ENCODE data around the gene CACNG3. TPM values are rescaled to one million over a fixed set of nuclear protein-coding genes. Genes with fewer than 3 reads are reported as not detected.
"Not testable (repeated sequence)": the region's sequence is repeated elsewhere in the genome, so short reads cannot be mapped to it uniquely, and the experiment has no call there.

CACNG3 gene
- total RNA-seq, 1 donor from 2014 or later: not detected

DNA sequence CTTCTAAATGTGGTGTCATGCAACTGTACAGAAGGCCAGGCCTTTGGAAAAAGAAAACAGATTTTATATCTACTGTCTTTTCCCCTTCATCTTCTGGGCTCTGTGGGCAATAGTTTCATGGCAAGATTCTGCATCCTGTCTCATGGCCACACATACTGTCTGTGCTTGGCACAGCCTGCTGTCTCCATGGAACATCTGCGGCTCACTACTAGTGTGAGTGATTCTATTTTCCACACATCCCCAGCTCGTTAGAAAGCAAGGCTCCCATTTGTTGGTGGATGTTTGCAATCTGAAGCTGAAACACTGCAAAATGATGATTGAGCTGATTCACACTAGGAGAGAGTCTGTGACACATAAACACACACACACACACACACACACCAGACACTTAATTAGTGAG lies 32.4 kb downstream of the CACNG3 start:
- DNase-seq (ENCODE audit: low read depth): no peak
- H3K4me3 ChIP-seq (ENCODE audit: low read depth, low read length): no peak overlapping the region
- TF ChIP-seq, protein P1, sequence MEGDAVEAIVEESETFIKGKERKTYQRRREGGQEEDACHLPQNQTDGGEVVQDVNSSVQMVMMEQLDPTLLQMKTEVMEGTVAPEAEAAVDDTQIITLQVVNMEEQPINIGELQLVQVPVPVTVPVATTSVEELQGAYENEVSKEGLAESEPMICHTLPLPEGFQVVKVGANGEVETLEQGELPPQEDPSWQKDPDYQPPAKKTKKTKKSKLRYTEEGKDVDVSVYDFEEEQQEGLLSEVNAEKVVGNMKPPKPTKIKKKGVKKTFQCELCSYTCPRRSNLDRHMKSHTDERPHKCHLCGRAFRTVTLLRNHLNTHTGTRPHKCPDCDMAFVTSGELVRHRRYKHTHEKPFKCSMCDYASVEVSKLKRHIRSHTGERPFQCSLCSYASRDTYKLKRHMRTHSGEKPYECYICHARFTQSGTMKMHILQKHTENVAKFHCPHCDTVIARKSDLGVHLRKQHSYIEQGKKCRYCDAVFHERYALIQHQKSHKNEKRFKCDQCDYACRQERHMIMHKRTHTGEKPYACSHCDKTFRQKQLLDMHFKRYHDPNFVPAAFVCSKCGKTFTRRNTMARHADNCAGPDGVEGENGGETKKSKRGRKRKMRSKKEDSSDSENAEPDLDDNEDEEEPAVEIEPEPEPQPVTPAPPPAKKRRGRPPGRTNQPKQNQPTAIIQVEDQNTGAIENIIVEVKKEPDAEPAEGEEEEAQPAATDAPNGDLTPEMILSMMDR (conservative IDR thresholded peaks at IDR 0.05; ENCODE audit: low read depth, low read length): no peak

DNA sequence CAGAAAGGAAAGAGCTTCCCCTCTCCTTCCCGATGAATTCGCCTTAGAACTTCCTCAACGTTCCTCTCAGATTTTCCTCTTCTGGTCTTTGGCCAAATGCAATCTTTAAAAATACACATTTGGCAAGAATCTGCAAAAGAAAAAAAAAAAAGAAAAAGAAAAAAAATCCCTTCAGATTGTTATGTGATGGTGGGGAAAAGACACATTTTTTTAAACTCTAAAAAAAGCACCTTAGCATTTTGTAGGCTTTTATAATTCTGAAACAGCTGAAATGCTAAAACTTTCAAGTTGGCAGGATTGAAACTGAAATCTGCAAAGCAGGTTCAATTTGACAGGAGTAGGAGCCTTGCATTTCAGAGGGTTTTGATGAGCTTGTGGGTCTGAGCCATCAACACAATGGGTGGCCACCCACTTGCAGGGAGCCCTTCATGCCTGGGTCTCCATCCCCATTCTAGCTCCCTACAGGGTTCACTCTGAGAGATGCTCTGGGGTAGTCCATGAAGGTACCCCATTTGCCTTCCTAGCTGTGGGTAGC lies 33.1 kb downstream of the CACNG3 start:
- TF ChIP-seq, protein P1 (conservative IDR thresholded peaks at IDR 0.05; ENCODE audit: low read depth, low read length): no peak
- no peak overlapping the region for H3K4me3 ChIP-seq (ENCODE audit: low read depth, low read length)
- no peak for DNase-seq (ENCODE audit: low read depth)

DNA sequence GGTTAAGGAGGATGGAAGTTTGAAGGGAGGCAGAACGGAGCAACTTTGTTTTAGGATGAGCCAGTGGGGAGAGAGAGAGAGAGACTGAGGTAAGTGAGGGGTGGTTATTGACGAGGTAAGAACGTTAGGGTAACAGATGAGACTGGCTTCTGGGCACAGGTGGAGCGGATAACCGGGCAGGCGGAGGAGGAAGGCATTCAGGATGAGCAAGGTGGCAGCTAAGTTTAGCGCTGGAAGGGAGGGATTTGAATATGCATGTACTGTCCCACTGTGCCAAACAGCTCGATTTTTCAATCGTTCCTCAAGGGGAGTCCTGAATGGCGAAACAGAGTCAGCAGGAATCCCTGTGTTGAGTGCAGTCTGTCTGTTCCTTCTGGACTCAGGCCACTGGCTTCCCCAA lies 35.8 kb downstream of the CACNG3 start:
- DNase-seq (ENCODE audit: low read depth): no peak
- TF ChIP-seq, protein P1 (conservative IDR thresholded peaks at IDR 0.05; ENCODE audit: low read depth, low read length): no peak
- H3K4me3 ChIP-seq (ENCODE audit: low read depth, low read length): no peak overlapping the region

DNA sequence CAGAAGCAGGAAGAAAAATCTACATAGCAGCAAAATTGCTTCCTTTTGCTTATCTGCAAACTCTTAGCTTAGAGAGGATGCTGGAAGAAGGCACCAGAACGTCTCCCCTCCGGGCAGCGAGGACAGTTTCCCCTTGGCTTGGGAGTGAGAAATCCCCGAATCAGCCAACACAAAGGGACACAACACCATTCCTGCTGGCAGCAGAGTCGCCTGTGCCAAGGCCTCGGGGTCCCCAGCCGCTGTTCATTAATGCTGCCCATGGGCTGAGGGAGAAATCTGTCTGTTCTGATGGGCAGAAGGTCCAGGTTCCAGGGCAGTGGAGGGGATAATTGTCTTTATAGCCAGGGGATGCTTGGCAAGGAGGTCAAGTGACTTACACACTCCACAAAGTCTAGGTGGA lies 38.0 kb downstream of the CACNG3 start:
- TF ChIP-seq, protein P1 (conservative IDR thresholded peaks at IDR 0.05; ENCODE audit: low read depth, low read length): no peak
- no peak for DNase-seq (ENCODE audit: low read depth)
- H3K4me3 ChIP-seq (ENCODE audit: low read depth, low read length): no peak overlapping the region

DNA sequence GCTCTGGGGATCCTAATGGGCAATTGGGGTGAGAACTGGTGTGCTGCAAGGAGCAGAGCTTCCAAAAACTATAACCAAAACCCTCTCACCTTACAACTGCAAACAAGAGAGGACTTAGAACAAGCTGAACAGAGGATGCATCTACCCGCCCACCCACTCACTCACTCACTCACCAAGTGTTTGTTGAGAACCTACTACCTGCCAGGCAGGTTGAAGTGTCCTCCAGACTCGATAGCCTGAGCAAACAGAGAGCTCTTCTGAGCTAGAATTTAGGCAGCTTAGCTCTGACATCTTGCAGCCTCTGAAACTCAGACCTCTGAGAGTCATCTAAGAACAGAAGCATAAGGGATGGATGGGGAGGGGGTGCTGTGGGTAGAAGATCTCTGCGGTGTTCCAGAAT lies 41.2 kb downstream of the CACNG3 start:
- TF ChIP-seq, protein P1 (conservative IDR thresholded peaks at IDR 0.05; ENCODE audit: low read depth, low read length): no peak
- no peak overlapping the region for H3K4me3 ChIP-seq (ENCODE audit: low read depth, low read length)
- DNase-seq (ENCODE audit: low read depth): no peak

DNA sequence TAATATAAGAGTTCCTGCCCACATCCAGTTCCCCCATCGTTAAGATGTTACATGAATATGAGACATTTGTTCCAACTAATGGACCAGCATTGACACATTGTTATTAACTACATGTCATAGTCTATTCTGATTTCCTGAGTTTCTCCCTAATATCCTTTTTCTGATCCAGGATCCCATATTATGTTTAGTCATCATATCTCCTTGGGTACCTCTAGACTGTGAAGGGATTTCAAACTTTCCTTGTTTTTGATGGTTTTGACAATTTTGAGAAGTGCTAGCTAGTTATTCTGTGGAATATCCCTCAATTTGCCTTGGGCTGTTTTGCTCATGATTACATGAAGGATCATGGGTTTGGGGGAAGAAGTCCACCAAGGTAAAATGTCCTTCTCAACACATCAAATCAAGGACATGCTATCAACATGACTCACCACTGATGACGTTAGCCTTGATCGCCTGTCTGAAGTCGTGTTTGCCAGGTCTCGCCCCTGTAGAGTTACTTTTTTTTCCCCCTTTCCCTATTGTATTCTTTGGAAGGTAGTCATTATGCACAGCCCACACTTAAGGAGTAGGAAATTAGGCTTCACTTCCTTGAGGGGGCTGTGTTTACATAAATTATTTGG lies 42.5 kb downstream of the CACNG3 start:
- H3K4me3 ChIP-seq (ENCODE audit: low read depth, low read length): no peak overlapping the region
- DNase-seq (ENCODE audit: low read depth): no peak
- TF ChIP-seq, protein P1 (conservative IDR thresholded peaks at IDR 0.05; ENCODE audit: low read depth, low read length): no peak

DNA sequence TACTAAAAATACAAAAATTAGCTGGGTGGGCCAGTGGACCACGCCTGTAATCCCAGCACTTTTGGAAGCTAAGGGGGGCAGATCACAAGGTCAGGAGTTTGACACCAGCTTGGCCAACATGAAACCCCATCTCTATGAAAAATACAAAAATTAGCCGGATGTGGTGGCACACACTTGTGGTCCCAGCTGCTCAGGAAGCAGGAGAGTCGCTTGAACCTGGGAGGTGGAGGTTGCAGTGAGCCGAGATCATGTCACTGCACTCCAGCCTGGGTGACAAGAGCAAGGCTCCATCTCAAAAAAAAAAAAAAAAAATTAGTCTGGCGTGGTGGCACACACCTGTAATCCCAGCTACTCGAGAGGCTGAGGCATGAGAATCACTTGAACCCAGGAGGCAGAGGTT lies 44.6 kb downstream of the CACNG3 start:
- not testable (repeated sequence) for DNase-seq (ENCODE audit: low read depth); H3K4me3 ChIP-seq (ENCODE audit: low read depth, low read length)

Measured in epithelial cell of proximal tubule (primary cell).